Esophagus (tissue), 2 donors: Measurements from ENCODE around the gene KCTD1. TPM values are rescaled to one million over a fixed set of nuclear protein-coding genes. Genes with fewer than 3 reads are reported as not detected.

Experiments
- H3K27ac ChIP-seq, 2 donors: one replicate each; pipeline ENCODE4 v1.5.1; 2013; ENCODE audit warnings: low read depth in 2 of 2, mild to moderate bottlenecking in 2 of 2, inconsistent platforms in 1 of 2, low read length in 1 of 2, moderate library complexity in 1 of 2
- H3K27me3 ChIP-seq, 2 donors: one replicate each; pipeline ENCODE4 v1.6.1; 2013; ENCODE audit warnings: low read length in 2 of 2, control low read depth in 1 of 2, mild to moderate bottlenecking in 1 of 2; ENCODE audit not compliant: insufficient read depth in 2 of 2, control insufficient read depth in 1 of 2
- H3K36me3 ChIP-seq, 2 donors: one replicate each; pipeline ENCODE4 v1.6.1; 2013; ENCODE audit warnings: low read length in 1 of 2; ENCODE audit not compliant: control insufficient read depth in 2 of 2, insufficient read depth in 2 of 2
- H3K4me1 ChIP-seq, 2 donors: one replicate each; pipeline ENCODE4 v1.6.1; 2013; ENCODE audit warnings: low read length in 1 of 2; ENCODE audit not compliant: control insufficient read depth in 2 of 2, insufficient read depth in 2 of 2
- H3K4me3 ChIP-seq, 2 donors: one replicate each; pipeline ENCODE4 v1.5.1; 2013; ENCODE audit warnings: low read length in 2 of 2, mild to moderate bottlenecking in 2 of 2, low read depth in 1 of 2, moderate library complexity in 1 of 2
- H3K9me3 ChIP-seq, 2 donors: one replicate each; pipeline ENCODE4 v1.6.1; 2013; ENCODE audit warnings: mild to moderate bottlenecking in 2 of 2, low read depth in 1 of 2, low read length in 1 of 2, moderate library complexity in 1 of 2; ENCODE audit not compliant: control insufficient read depth in 2 of 2, insufficient read depth in 1 of 2
- WGBS, 2 donors: extraction: QIAGEN DNeasy Blood & Tissue Kit; methylation state at CpG; one replicate each; pipeline ENCODE4 v1.1.7; 2013; 5-methylcytosine and 5-hydroxymethylcytosine counted together
- polyA plus RNA-seq, 2 donors: library from polyadenylated mRNA; stranded (reverse); fragments of 200-250 nt; gene quantifications; one replicate each; pipeline ENCODE4 v1.2.3, GENCODE V29; 2013
- donor health status: healthy with polysubstance abuse.
- donor health status: Bipolar disorder and iron deficiency.

The KCTD1 gene
- polyA plus RNA-seq, 2 donors, result 47.4 to 51.8 TPM

DNA sequence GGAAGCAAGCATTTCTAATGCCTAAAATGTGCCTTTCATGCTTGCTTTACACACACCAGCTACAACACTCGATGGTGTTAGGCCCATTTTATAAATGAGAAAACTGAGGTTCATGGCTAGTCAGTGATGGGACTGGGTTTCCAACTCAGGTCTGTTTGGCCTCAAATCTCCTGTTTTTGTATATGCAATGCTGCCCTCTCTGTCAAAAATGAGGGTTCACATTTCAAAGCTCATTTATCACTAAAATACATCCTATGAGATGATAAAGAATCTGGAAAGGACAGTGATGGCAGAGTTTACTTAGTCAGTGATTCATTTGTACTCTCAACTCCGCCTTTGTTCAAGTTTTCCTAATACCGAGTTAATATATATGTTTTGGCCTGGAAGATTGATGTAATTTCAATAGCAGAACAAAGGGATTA is 92.3 kb downstream of the KCTD1 start:
- H3K27ac ChIP-seq, result no peak overlapping the region
- H3K27me3 ChIP-seq, result no peaks in the 10 kb centered on the region
- no peak overlapping the region for H3K4me3 ChIP-seq
- H3K4me1 ChIP-seq, result peaks cover 5 to 8% of the 10 kb centered on the region in 2 donors
- H3K9me3 ChIP-seq, result no peaks in the 10 kb centered on the region
- 56 to 66% methylated on average over 3 of the region's 3 CpGs for WGBS, 2 donors
- H3K36me3 ChIP-seq, result peaks cover 5 to 21% of the 10 kb centered on the region in 2 donors

- Histone ChIP-seq H3K27me3 (no peaks in the 10 kb centered on the region), H3K4me3 (no peak overlapping the region), H3K27ac (no peak overlapping the region), H3K36me3 (peaks cover 5 to 21% of the 10 kb centered on the region in 2 donors), H3K4me1 (peaks cover 4 to 5% of the 10 kb centered on the region in 2 donors), H3K9me3 (no peaks in the 10 kb centered on the region)
- WGBS, 2 donors, result 95 to 96% methylated on average over 15 of the region's 15 CpGs
These were observed 92.7 kb downstream of the KCTD1 start for GRCh38 chr18:26455639-26456038.

GRCh38 chr18:26454616-26455015 is 93.7 kb downstream of the KCTD1 start:
- no peaks in the 10 kb centered on the region for H3K27me3 ChIP-seq
- 91 to 93% methylated on average over 6 of the region's 6 CpGs for WGBS, 2 donors

GRCh38 chr18:26454192-26454591 is 94.2 kb downstream of the KCTD1 start:
- Histone ChIP-seq H3K36me3 (peaks cover 5 to 17% of the 10 kb centered on the region in 2 donors), H3K27me3 (no peaks in the 10 kb centered on the region), H3K4me1 (peaks cover 3 to 4% of the 10 kb centered on the region in 2 donors), H3K9me3 (no peaks in the 10 kb centered on the region), H3K4me3 (no peak overlapping the region), H3K27ac (no peak overlapping the region)
- 88 to 90% methylated on average over 3 of the region's 3 CpGs for WGBS, 2 donors

More at GRCh38 chr18:26454616-26455015, 93.7 kb downstream of the KCTD1 start:
- peaks cover 5 to 21% of the 10 kb centered on the region in 2 donors for H3K36me3 ChIP-seq
- no peaks in the 10 kb centered on the region for H3K9me3 ChIP-seq
- peaks cover 3 to 4% of the 10 kb centered on the region in 2 donors for H3K4me1 ChIP-seq
- H3K27ac ChIP-seq, result no peak overlapping the region
- H3K4me3 ChIP-seq, result no peak overlapping the region

- 93 to 95% methylated on average over 4 of the region's 4 CpGs for WGBS, 2 donors
These were observed 94.9 kb downstream of the KCTD1 start for GRCh38 chr18:26453386-26453901.

DNA sequence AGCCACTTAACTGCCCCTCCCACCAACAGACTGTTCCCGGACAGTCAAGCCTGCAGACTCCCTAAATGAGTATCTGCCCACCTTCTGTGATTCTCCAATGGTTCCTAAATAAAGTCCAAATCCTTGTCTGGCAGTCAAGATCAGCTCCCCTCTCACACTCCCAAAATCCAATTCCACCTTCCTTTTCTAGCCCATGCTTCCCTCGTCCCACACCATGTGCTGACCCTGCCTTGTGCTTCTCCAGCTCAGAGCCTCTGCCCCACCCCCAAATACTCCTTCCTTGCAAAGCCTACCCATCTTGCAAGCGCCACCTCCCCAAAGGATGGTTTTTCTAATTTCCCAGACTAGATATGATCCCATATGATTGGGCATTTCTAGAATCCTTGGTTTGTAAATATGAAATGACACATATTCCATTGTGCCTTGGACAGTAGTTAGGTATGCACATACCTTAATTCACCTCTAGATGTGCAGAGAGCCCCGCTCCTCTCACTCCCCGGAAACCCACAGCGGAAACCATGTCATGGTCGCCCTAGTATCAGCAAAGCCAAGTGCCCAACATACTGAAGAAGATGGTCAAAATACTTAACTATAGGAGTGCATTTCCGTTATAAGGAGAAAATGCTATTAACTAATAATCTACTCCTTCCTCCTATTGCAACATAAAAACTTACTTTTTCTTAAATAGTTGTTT is 97.2 kb downstream of the KCTD1 start:
- Histone ChIP-seq H3K9me3 (no peaks in the 10 kb centered on the region), H3K4me3 (no peak overlapping the region), H3K4me1 (no peaks in the 10 kb centered on the region), H3K27me3 (no peaks in the 10 kb centered on the region), H3K27ac (no peak overlapping the region), H3K36me3 (peaks cover 3 to 9% of the 10 kb centered on the region in 2 donors)
- 89% methylated on average over 8 of the region's 8 CpGs for WGBS, 2 donors

More at GRCh38 chr18:26453386-26453901, 94.9 kb downstream of the KCTD1 start:
- Histone ChIP-seq H3K4me3 (no peak overlapping the region), H3K9me3 (no peaks in the 10 kb centered on the region), H3K36me3 (peaks cover 5 to 17% of the 10 kb centered on the region in 2 donors), H3K4me1 (peaks cover under 1 to 4% of the 10 kb centered on the region in 2 donors), H3K27me3 (no peaks in the 10 kb centered on the region), H3K27ac (no peak overlapping the region)

DNA sequence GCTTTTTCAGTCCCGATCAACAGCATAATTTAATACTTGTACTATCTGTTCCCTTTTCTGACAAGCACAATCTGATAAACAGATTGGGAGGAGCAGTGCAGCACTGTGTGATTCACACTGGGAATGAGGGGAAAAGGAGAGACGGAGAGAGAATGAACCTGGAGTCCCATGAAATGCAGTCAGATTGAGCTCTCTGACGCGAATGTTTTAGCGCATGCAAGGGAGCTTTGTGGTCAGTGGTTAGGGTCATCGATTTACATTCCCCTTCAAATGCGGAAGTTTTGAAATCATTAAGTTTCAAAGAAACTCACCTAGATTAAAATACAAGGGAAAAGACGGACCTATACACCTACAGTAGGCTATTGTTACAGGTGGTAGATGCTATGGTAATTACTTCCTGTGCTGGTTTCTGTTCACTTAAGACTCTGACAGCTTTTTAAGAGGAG is 99.6 kb downstream of the KCTD1 start:
- no peak overlapping the region for H3K27ac ChIP-seq
- no peaks in the 10 kb centered on the region for H3K27me3 ChIP-seq
- no peaks in the 10 kb centered on the region for H3K36me3 ChIP-seq
- H3K9me3 ChIP-seq, result no peaks in the 10 kb centered on the region
- no peak overlapping the region for H3K4me3 ChIP-seq
- H3K4me1 ChIP-seq, result no peaks in the 10 kb centered on the region
- WGBS, 2 donors, result 82 to 89% methylated on average over 8 of the region's 8 CpGs

- H3K4me1 ChIP-seq, result peaks cover 0 to 2% of the 10 kb centered on the region in 2 donors
- H3K27me3 ChIP-seq, result no peaks in the 10 kb centered on the region
- H3K36me3 ChIP-seq, result no peaks in the 10 kb centered on the region
- no peak overlapping the region for H3K27ac ChIP-seq
- no peaks in the 10 kb centered on the region for H3K9me3 ChIP-seq
- no peak overlapping the region for H3K4me3 ChIP-seq
These were observed 104.5 kb downstream of the KCTD1 start for GRCh38 chr18:26443853-26444252.

GRCh38 chr18:26442126-26442525 is 106.2 kb downstream of the KCTD1 start:
- no peaks in the 10 kb centered on the region for H3K27me3 ChIP-seq
- no peak overlapping the region for H3K4me3 ChIP-seq
- peaks cover 0 to 2% of the 10 kb centered on the region in 2 donors for H3K4me1 ChIP-seq
- no peaks in the 10 kb centered on the region for H3K36me3 ChIP-seq
- H3K9me3 ChIP-seq, result no peaks in the 10 kb centered on the region
- no peak overlapping the region for H3K27ac ChIP-seq
- WGBS, 2 donors, result 30 to 44% methylated on average over 3 of the region's 3 CpGs

GRCh38 chr18:26440644-26441043 is 107.7 kb downstream of the KCTD1 start:
- peak overlapping the region in 1 of 2 donors; percentile 43 for H3K27ac ChIP-seq
- 44 to 49% methylated on average over 8 of the region's 8 CpGs for WGBS, 2 donors
- no peak overlapping the region for H3K4me3 ChIP-seq
- H3K4me1 ChIP-seq, result peaks cover 2% of the 10 kb centered on the region in 2 donors
- no peaks in the 10 kb centered on the region for H3K9me3 ChIP-seq
- no peaks in the 10 kb centered on the region for H3K27me3 ChIP-seq
- H3K36me3 ChIP-seq, result no peaks in the 10 kb centered on the region
